ENCODE data around the gene LTBR.

LTBR gene

DNA sequence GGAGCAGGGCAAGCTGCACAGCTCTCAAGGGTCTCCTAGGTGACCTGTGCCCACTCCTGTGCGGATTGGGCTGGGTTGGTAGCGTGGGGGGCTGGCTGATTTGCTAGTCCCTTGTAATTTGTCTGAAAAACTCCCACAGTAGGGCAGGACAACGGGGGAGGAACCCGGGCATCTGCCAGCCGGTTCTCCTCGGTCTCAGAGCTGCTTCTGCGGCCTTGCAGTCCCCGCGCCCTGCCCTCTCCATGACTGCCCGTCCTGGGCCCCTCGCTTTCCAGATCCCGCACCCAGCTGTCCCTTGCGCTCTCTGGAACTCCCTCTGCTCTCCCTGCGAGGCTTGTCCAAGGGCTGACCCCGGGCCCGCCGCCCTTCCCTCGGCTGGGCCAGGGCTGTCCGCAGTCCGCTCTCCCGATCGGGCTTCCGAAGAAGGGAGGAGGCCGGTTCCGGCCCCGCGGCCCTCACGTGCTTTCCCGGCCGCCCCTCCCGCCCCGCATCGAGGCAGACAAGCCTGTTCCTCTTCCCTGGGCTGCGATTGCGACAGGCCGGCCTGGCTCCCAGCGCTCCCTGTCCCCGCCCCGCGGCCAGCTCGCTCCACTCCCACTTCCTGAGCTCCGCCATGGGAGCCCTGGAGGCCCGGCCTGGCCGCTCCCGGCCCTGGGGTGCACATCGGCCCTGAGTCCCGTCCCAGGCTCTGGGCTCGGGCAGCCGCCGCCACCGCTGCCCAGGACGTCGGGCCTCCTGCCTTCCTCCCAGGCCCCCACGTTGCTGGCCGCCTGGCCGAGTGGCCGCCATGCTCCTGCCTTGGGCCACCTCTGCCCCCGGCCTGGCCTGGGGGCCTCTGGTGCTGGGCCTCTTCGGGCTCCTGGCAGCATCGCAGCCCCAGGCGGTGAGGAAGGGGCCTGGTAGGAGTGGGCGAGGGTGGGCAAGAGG is at the start of gene LTBR:
Gene LTBR (plus strand): TSS at position 591 of the 927 bp plus-strand sequence. CDS start 197 bp downstream, at position 788.
- TF ChIP-seq, protein P1, sequence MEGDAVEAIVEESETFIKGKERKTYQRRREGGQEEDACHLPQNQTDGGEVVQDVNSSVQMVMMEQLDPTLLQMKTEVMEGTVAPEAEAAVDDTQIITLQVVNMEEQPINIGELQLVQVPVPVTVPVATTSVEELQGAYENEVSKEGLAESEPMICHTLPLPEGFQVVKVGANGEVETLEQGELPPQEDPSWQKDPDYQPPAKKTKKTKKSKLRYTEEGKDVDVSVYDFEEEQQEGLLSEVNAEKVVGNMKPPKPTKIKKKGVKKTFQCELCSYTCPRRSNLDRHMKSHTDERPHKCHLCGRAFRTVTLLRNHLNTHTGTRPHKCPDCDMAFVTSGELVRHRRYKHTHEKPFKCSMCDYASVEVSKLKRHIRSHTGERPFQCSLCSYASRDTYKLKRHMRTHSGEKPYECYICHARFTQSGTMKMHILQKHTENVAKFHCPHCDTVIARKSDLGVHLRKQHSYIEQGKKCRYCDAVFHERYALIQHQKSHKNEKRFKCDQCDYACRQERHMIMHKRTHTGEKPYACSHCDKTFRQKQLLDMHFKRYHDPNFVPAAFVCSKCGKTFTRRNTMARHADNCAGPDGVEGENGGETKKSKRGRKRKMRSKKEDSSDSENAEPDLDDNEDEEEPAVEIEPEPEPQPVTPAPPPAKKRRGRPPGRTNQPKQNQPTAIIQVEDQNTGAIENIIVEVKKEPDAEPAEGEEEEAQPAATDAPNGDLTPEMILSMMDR (IDR thresholded peaks at IDR 0.05; ENCODE audit: low read length, missing control alignments), result no peak
- peak within 1 kb of the TSS; percentile 77 for H3K4me3 ChIP-seq (replicated peaks; ENCODE audit: low read depth, low read length)
- peak; percentile 96 for DNase-seq (ENCODE audit: low read depth)

DNA sequence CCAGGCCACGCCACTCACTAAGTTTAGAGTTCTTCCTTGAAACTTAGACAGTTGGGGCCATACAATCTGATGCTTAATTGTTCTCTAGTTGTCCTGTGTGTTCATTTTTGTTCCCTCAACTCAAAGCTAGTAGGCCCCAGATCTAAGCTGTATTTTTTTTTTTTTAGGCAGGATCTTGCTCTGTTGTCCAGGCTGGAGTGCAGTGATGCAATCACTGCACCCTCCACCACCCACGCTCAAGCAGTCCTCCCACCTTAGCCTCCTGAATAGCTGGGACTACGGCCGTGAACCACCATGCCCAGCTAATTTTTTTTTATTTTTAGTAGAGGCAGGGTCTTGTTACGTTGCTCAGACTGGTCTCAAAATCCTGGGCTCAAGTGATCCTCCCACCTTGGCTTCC is 49.6 kb upstream of the LTBR start:
- TF ChIP-seq, protein P1 (IDR thresholded peaks at IDR 0.05; ENCODE audit: low read length, missing control alignments), result no peak
- peak overlapping the region; percentile 14 for H3K4me3 ChIP-seq (replicated peaks; ENCODE audit: low read depth, low read length)
- DNase-seq (ENCODE audit: low read depth), result no peak

DNA sequence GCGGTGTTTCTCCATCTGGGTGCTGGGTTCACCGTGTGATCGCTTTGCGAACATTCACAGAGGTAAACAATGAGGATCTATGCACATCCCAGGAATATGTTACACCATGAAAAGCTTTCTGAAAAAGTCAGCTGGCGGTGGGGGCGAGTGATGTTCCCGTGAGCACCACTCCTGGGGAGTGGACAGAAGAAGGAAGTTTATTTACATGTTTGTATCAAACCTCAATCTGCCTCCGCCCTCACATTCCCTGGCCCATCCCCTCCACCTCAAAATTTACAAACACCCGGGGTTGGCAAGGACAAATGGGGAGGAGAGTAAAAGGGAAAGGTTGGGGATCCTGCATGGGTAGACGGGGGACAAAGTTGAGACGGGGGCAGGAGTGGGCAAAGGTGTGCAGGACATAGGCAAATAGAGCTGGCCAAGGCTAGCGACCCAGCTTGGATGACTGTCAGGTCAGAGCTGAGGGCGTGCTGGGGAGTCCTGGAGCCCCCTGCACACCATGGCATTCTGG is 49.0 kb upstream of the LTBR start:
- TF ChIP-seq, protein P1 (IDR thresholded peaks at IDR 0.05; ENCODE audit: low read length, missing control alignments), result no peak
- H3K4me3 ChIP-seq (replicated peaks; ENCODE audit: low read depth, low read length), result peak overlapping the region; percentile 56
- DNase-seq (ENCODE audit: low read depth), result no peak

DNA sequence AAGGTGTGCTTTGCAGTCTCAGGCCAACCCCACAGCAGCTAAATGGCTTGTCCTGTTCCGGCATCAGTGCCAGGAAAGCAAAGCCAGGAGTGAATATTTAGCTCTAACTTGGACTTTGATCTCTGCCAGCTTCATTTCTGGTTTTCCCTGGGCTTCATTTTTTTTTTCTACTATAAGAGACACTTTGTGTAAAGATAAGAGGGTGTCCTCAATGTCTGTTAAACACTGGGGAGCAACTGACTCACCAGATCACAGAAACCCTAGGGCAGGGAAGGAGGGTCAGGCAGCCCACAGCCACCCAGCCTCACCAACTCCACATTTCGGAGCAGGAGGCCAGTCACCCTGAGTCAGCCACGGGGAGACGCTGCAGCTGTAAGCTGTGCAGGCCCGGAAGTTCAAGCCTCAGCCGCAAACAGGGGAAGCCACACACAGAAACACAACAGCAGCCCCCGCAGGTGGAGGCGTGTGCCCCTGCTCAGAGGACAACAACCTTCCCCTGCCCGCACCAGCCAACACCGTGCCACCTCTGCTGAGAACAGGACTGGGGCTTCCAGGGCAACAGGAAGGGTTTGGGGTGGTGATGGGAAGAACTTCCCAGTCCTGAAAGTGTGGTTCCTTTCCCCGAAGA is 48.4 kb upstream of the LTBR start:
- DNase-seq (ENCODE audit: low read depth), result peak; percentile 87
- TF ChIP-seq, protein P1 (IDR thresholded peaks at IDR 0.05; ENCODE audit: low read length, missing control alignments), result peak; percentile 60

DNA sequence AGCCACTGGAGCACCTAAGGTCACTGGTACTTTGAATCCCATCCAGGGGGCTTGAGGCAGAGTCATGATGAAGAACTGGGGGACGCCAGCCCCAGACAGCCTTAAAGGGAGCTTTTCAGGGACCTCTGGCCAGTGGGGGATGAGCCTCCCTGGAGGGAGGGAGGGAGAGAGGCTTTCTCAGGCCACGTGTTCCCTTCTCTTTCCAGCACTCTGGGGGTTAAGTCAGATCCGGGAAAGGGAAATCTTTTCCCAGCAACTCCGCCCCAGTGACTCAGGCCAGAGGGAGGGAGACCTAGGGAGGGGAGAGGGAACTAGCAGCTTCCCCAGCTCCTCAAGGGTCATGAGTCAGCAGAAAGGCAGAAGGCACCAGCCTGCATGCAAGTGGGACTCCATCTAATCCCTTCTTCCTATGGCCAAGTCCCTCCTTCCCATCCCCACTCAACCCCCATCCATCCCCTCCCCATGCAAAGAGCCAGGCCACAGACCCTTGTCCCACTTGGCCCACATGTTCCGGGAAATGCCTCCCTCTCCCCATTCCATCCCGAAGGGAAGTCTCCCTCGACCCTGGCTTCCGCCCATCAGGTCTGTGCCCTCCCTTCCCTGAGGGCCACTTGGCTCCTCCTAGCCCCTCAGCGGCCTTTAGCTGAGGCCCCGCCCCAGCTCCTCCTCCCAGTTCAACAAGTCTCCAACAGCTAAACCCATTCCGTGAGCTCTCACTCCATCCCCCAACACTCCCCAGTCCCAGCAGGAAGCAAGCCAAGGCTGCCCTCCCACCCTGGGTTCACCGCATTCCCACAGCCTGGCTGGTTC is 47.7 kb upstream of the LTBR start:
- peak overlapping the region; percentile 100 for H3K4me3 ChIP-seq (replicated peaks; ENCODE audit: low read depth, low read length)
- peak; percentile 100 for DNase-seq (ENCODE audit: low read depth)
- TF ChIP-seq, protein P1 (IDR thresholded peaks at IDR 0.05; ENCODE audit: low read length, missing control alignments), result no peak

More for the DNA sequence above, 48.4 kb upstream of the LTBR start:
- H3K4me3 ChIP-seq (replicated peaks; ENCODE audit: low read depth, low read length), result peak overlapping the region; percentile 56

Data from fibroblast of pulmonary artery (primary cell).